Activated naive CD4-positive, alpha-beta T cell treated with anti-CD3 and anti-CD28 coated beads, Interleukin-2, amount 10 ng/mL, durations not matched to agents 7 days and 5 days (primary cell): ENCODE data around the gene CACNA2D4.

Experiments
- CTCF ChIA-PET: fragments of 350-600 bp; sonication (Branson Sonifier 250); formaldehyde crosslinking; loops from one replicate; lab custom pipeline; 2021; ENCODE audit warnings: antibody characterized with exemption; lab: Charles Lee
- DNase-seq: peaks from one replicate; pipeline ENCODE4 v3.0.0-alpha.2; 2020
- H3K27ac Mint-ChIP-seq: one replicate; pipeline ENCODE4 v1.8.0; 2021; ENCODE audit warnings: mild to moderate bottlenecking, moderate library complexity, mixed read lengths
- H3K27me3 Mint-ChIP-seq: one replicate; pipeline ENCODE4 v1.8.0; 2021; ENCODE audit warnings: mild to moderate bottlenecking, mixed read lengths
- H3K36me3 Mint-ChIP-seq: one replicate; pipeline ENCODE4 v1.8.0; 2021; ENCODE audit warnings: mixed read lengths
- H3K4me1 Mint-ChIP-seq: one replicate; pipeline ENCODE4 v1.8.0; 2021; ENCODE audit warnings: mixed read lengths
- H3K4me3 Mint-ChIP-seq: one replicate; pipeline ENCODE4 v1.8.0; 2021; ENCODE audit warnings: mild to moderate bottlenecking, moderate library complexity, mixed read lengths
- H3K9me3 Mint-ChIP-seq: one replicate; pipeline ENCODE4 v1.8.0; 2021; ENCODE audit warnings: mixed read lengths

Gene CACNA2D4

DNA sequence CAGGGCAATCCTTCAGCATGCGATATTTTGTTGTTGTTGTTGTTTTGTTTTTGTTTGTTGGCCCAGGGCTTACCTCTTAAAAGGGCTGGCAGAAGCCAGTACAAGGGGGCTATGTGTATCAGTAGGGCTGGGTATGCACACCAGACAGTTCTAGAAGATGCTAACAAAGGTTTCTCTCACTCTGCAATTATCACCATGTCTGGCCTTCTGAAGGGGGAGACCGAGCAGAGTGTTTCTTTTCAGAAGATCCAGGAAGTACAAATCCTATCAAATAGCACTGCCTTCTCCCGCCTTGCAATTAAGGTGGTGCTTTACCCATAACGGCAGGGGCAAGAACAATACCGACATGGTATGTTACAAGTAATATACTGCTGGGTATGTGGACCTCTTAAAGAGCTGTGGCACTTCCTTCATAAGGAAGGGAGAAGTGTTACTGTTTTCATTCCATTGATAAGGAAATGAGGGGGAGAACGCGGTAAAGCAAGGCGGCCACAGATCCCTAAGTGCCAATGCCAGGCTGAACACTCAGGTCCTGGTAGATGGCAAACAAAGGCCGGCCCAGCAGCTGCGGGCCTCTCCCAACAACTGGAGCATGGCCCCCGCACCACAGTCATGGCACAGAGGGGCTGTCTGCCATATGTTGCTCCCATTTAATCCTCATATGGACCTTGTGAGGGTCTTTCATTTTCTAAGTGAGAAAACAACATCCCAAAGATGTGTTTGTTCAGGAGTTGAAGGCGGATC lies 19.2 kb upstream of the CACNA2D4 start:
- H3K4me3 Mint-ChIP-seq, result no peak overlapping the region
- H3K4me1 Mint-ChIP-seq, result peaks cover 4% of the 10 kb centered on the region
- no peaks in the 10 kb centered on the region for H3K9me3 Mint-ChIP-seq
- peaks cover 9% of the 10 kb centered on the region for H3K36me3 Mint-ChIP-seq
- no peaks in the 10 kb centered on the region for H3K27me3 Mint-ChIP-seq
- no peak for DNase-seq
- H3K27ac Mint-ChIP-seq, result no peak overlapping the region
- CTCF ChIA-PET, result interaction anchor here (4.6 kb wide), 1 partner anchor 145 kb away, joined by 110 read pairs; no protein-coding TSS in a partner anchor

DNA sequence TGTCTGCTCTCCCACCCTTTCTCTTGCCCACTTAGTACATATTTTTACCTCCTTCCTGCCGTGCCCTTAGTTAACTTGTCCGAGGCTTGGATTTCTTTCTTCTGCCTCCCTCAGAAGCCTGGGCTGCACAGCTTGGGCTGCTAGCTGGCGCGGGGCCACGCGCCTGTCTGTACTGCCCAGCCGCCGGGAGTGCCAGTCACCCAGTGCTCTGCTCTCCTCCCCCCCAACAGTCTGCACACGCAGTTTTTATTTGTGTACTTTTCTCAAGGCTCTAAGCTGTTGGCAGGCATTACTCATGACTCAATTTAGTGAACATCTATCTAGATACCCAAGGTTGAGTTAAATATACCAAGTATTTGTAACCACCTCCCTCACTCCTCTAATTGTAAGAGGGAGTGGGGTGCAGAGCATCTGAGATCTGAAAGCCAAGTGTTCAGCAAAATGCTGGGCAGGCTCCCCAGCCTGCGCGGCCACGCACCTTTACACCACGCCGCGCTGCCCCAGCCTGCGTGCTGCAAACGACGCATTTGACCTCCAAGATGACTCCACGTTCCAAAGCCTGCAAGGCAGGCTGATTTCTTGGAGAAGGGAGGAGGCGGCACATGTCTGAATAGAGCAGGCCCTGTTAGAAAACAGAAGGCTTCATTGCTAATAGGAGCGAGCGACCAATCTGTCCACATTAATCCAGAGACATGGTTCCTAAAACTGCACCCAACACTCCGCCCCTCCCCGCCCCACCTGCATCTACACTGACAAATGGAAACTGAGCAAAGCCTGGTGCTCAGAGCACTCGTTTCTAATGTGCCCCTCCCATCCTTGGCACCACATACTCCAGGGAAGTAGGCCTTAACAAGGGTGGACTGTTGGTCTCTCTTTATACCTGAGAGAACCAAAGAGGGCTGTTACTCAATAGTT lies 18.2 kb upstream of the CACNA2D4 start:
- H3K27ac Mint-ChIP-seq, result no peak overlapping the region
- H3K27me3 Mint-ChIP-seq, result no peaks in the 10 kb centered on the region
- CTCF ChIA-PET, result no interaction called here
- no peak overlapping the region for H3K4me3 Mint-ChIP-seq
- peaks cover 4% of the 10 kb centered on the region for H3K4me1 Mint-ChIP-seq
- H3K9me3 Mint-ChIP-seq, result no peaks in the 10 kb centered on the region
- peaks cover 9% of the 10 kb centered on the region for H3K36me3 Mint-ChIP-seq
- no peak for DNase-seq

DNA sequence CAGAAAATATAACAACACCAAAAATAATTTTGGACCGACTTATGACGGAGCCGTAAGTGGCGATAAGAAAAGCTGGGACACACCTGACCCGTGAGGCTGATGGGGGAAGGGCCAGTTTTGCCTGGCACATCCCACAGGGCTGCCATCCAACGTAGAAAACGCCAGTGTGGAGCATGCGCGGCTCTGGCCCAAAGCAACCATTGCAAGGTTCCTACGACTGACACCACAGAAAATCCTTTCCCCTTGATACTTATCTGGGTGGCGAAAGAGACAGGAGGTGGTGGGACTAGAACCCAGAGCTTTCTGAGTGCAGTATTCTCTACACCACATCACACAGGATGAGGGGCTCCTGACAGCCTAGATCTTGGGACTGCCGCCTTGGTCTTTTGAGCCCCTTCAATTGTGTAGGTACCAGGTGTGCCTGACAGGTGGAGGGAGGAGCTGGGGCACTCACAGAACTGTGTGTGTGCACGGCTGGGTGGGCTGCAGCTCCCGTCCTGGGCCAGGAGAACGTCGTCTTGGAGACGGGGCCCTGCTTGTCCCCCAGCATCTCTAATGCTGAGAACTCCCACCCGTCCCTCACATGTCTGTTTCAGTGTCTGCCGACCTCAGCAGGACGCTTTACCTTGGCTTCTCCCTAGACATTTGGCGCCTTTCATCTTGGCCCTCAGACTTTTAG lies 17.4 kb upstream of the CACNA2D4 start:
- Mint-ChIP-seq H3K4me1 (peaks cover 4% of the 10 kb centered on the region), H3K27ac (no peak overlapping the region), H3K36me3 (peaks cover 6% of the 10 kb centered on the region), H3K27me3 (no peaks in the 10 kb centered on the region), H3K9me3 (no peaks in the 10 kb centered on the region), H3K4me3 (no peak overlapping the region)
- no peak for DNase-seq
- CTCF ChIA-PET, result no interaction called here

DNA sequence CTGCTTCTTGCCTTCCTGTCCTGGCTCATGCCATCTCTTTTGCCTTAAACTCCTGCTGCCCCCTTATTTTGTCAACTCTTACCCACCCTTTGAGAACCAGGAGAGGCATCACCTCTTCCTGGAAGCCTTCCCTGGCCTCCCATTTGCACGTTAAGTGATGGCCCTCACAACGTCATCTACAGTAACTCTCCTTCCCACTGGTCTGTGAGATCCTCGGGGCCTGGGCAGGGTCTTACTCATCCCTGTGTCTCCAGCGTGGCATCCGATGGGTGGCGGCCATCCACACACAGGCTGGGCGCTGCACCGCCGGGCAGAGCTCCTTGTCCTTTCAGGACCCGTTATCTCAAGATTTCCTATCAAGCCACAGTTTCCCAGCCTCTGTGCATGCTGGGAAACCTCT lies 16.8 kb upstream of the CACNA2D4 start:
- CTCF ChIA-PET, result no interaction called here
- Mint-ChIP-seq H3K27me3 (no peaks in the 10 kb centered on the region), H3K27ac (no peak overlapping the region), H3K36me3 (peaks cover 4% of the 10 kb centered on the region), H3K4me1 (peaks cover 5% of the 10 kb centered on the region), H3K4me3 (no peak overlapping the region), H3K9me3 (no peaks in the 10 kb centered on the region)
- no peak for DNase-seq

DNA sequence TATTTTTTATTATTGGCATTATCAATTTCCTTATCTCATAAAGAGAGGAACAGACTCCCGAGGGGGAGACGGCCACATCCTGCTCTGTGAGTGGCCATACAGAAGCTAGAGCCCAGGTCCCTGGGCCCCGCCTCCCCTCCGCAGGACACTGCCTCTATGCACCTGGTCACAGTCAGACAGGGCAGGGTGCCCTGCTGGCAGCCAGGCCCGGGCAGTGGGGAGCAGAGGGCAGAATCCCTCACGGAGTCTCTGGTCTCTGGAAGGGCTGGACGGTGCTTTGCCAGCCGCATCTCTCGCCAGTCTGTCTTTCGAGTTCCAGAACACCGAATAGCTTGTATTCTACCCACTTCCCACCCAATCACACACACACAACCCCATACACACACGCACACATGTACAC lies 16.4 kb upstream of the CACNA2D4 start:
- no peaks in the 10 kb centered on the region for H3K9me3 Mint-ChIP-seq
- no peak for DNase-seq
- H3K36me3 Mint-ChIP-seq, result peaks cover under 1% of the 10 kb centered on the region
- CTCF ChIA-PET, result no interaction called here
- no peaks in the 10 kb centered on the region for H3K27me3 Mint-ChIP-seq
- H3K4me1 Mint-ChIP-seq, result peaks cover 5% of the 10 kb centered on the region
- H3K4me3 Mint-ChIP-seq, result no peak overlapping the region
- no peak overlapping the region for H3K27ac Mint-ChIP-seq

DNA sequence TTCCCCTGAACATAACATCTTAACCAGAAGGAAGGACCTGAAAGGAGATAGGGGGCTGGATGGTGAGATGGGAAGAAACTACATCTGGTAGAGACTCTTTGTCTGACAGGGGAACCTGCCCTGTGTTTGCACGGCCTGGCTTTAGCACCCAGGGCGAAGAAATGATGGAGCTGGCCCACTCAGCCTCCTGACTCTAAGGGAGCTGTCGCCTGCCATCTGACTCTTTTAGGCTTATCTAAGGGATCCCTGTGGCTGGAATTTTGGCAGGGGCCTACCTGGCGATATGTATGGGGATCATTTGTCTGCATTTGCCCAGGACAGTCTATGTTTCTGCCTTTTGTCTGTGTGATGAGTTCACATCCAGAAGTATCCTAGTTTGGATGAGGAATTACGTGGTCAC lies 15.6 kb upstream of the CACNA2D4 start:
- Mint-ChIP-seq H3K27me3 (no peaks in the 10 kb centered on the region), H3K36me3 (no peaks in the 10 kb centered on the region), H3K4me3 (no peak overlapping the region), H3K27ac (no peak overlapping the region), H3K9me3 (no peaks in the 10 kb centered on the region), H3K4me1 (peaks cover 5% of the 10 kb centered on the region)
- CTCF ChIA-PET, result interaction anchor here (0.8 kb wide), 1 partner anchor 135 kb away, joined by 3 read pairs; no protein-coding TSS in a partner anchor
- DNase-seq, result no peak

DNA sequence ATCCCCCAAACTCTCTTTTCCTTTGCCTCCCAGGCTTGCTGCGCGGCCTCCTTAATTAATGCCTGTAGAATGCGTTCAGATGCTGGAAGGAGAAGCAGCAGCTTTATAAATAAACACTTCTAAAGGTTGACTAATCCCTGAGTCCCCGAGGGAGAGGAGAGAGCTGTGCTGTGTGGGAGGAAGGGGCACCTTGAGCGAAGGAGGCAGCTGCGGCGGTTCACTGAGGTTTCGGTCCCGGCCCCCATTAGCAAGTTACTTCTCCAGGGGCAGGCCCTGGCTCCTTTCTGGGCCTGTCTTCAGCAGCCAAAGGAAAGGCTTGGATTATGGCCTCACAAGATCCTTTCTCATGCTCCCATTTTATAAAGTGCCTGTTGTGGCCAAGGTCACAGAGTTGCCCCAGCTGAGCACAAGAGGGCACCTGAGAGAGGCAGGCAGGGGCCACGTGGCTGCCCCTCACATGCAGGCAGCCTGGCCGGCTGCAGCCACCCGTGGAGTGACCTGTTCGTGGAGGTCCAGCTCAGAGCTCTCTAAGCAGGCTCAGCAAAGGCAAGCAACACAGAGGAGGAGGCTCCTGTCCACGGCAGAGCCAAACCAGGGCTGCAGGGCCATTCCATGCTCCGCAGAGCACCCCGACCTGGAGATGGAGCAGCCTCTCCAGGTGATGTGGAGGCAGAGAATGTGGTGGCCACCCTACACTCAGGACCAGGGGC lies 15.0 kb upstream of the CACNA2D4 start:
- DNase-seq, result no peak

DNA sequence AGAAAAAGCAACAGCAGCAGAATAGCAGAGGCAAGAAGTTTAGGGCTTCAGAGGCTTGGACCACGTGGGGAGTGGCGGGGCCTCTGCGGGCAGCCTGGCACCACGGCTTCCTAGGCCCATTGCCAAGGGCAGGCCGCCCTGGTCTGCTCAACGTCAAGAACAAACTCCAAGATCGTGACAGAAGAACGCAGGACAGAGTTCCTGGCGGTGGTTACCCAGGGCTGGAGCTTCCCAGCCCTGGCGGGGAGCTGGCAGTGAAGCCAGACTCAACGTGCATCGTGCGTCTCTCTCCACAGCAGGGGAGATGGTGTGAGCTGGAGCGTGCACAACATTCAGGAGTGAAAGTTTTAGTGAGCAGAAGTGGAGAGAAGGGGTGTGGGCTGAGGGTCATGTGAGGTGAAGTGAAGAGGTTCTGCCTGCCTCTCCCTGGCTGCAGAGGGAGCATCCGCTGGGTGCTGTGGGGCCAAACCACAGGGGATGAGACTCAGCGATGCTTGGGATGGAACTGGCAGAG lies 13.9 kb upstream of the CACNA2D4 start:
- DNase-seq, result no peak
- CTCF ChIA-PET, result no interaction called here
- H3K9me3 Mint-ChIP-seq, result no peaks in the 10 kb centered on the region
- no peak overlapping the region for H3K27ac Mint-ChIP-seq
- no peaks in the 10 kb centered on the region for H3K36me3 Mint-ChIP-seq
- H3K27me3 Mint-ChIP-seq, result no peaks in the 10 kb centered on the region
- H3K4me3 Mint-ChIP-seq, result no peak overlapping the region
- H3K4me1 Mint-ChIP-seq, result peaks cover 5% of the 10 kb centered on the region

More for the DNA sequence above, 15.0 kb upstream of the CACNA2D4 start:
- no peaks in the 10 kb centered on the region for H3K9me3 Mint-ChIP-seq
- H3K27me3 Mint-ChIP-seq, result no peaks in the 10 kb centered on the region
- H3K4me3 Mint-ChIP-seq, result no peak overlapping the region
- H3K36me3 Mint-ChIP-seq, result no peaks in the 10 kb centered on the region
- peaks cover 5% of the 10 kb centered on the region for H3K4me1 Mint-ChIP-seq
- CTCF ChIA-PET, result interaction anchor here (0.8 kb wide), 1 partner anchor 134 kb away, joined by 3 read pairs; no protein-coding TSS in a partner anchor
- H3K27ac Mint-ChIP-seq, result no peak overlapping the region

DNA sequence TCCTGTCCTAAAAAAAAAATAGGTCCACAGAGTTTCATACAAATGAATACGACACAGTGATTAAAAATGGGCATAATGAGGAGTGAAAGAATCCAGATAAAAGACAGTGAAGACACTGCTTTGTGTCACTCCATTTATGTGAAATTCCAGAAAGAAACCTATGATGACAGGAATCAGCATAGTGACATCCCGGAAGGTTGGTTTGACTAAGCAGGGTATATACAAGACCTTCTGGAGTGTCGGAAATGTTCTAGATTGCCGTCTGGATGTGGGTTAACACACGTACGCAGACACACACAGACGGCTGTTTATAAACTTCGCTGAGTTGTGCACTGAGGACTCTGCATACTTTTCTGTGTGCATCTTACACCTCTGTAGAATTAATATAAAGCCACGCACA lies 13.2 kb upstream of the CACNA2D4 start:
- CTCF ChIA-PET, result no interaction called here
- Mint-ChIP-seq H3K36me3 (no peaks in the 10 kb centered on the region), H3K9me3 (no peaks in the 10 kb centered on the region), H3K27ac (no peak overlapping the region), H3K4me1 (peaks cover 5% of the 10 kb centered on the region), H3K27me3 (no peaks in the 10 kb centered on the region), H3K4me3 (no peak overlapping the region)
- no peak for DNase-seq

DNA sequence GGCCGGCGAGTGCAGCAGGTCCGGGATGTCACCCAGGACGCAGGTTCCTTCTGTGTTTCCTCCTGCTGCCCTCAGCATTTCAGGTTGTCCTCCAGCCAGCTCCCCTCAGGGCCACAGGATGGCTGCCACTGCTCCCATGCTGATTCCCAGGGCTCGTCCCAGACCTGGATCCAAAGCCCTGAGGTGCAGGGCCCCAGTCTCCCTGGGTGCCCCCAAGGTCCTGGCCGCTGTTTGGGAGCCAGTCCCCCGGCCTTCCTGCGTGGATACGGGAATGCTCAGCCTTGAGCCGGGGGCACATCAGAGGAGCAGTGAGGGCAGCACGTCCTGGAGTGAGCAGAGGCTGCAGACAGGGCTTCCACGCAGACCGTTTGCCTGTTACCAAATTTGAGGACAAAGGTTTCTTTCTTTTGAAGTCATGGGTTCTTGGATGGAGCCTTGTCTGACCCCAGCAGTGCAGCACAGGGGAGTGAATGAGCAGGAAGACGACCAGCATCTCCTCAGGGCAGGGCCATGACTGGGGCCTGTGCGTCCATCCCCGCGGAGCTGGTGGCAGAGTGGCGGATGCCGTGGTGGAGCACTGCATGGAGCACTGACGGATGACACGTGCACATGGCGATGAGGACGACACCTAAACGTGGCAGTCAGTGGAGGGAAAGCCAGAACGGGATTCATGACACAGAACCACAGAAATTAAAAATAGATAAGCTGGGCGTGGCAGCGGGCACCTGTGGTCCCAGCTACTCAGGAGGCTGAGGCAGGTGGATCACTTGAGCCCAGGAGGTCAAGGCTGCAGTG lies 12.5 kb upstream of the CACNA2D4 start:
- Mint-ChIP-seq H3K27me3 (no peaks in the 10 kb centered on the region), H3K4me3 (no peak overlapping the region), H3K27ac (no peak overlapping the region), H3K36me3 (no peaks in the 10 kb centered on the region), H3K9me3 (no peaks in the 10 kb centered on the region), H3K4me1 (peaks cover 5% of the 10 kb centered on the region)
- DNase-seq, result no peak
- CTCF ChIA-PET, result interaction anchor here (1.0 to 1.2 kb wide), 2 partner anchors 9 to 127 kb away, joined by 3 to 4 read pairs; no protein-coding TSS in a partner anchor

DNA sequence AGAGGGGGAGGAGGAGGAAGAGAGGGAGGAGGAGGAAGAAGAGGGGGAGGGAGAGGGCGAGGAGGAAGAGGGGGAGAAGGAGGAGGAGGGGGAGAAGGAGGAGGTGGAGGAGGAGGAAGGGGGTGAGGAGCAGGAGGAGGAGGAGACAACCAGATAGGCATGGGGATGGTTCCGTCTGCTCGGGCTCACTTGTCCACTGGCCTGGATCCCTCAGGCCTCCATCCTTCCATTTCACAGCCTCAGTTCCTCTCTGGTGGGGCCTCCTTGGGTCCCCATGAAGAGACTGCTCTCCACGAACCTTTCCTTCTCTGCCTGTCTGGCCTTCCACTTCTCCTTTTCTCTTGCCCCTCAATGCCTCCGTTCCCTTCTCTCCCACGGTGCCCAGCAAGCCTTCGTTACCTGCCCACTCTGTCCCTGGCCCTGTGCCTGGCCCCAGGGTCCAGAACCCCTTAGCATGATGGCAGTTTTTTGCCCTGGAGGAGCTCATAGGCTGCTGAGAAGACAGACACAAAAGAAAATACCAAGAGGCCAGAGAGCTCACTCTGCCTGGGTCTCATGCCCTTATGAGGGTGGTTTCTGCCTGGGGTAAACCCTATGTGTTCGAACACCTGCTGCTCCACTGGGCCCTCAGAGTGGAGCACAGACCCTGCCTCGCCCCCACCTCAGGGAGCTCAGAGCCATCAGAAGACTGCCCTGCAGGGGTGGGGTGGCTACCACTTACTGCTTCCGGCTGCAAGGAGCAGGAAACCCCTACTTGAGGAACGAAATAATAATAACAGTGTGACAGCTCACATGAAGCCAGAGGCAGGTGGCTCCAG lies 11.7 kb upstream of the CACNA2D4 start:
- CTCF ChIA-PET, result interaction anchor here (1.0 to 1.2 kb wide), 2 partner anchors 10 to 126 kb away, joined by 3 to 4 read pairs; no protein-coding TSS in a partner anchor
- Mint-ChIP-seq H3K4me3 (no peak overlapping the region), H3K27ac (no peak overlapping the region), H3K27me3 (peaks cover 1% of the 10 kb centered on the region), H3K36me3 (no peaks in the 10 kb centered on the region), H3K4me1 (peaks cover 8% of the 10 kb centered on the region), H3K9me3 (no peaks in the 10 kb centered on the region)
- no peak for DNase-seq

DNA sequence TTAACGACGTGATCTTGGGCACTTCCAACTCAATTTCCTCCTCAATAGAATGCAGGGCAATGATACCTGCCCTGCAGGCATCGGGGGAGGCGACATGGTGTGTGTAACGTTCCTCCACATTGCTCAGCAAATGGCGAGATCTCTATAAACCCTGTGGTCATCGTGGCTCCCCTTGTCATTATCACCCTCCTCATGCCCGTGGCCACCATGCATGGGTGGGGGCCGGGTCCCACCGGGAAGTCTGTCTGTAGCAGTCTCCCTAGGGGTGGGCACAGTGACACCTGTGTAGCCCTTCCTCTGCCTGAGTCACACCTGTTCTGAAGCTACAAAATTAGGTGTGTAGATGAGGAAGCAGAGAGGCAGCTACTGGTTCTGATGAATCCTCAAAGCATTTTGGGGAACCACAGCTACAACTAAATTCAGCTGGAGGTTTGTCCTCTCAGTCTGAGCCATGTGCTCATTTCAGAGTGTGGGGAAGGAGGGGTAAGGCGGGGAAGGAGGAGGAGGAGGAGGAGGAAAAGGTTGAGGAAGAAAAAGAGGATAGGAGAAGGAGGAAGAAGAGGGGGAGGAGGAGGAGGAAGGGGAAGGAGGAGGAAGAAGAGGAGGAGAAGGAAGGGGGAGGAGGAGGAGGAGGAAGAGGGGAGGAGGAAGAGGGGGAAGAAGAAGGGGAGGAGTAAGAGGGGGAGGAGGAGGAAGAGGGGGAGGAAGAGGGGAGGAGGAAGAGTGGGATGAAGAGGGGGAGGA lies 11.0 kb upstream of the CACNA2D4 start:
- H3K4me3 Mint-ChIP-seq, result no peak overlapping the region
- no peaks in the 10 kb centered on the region for H3K36me3 Mint-ChIP-seq
- DNase-seq, result no peak
- H3K27ac Mint-ChIP-seq, result no peak overlapping the region
- H3K9me3 Mint-ChIP-seq, result no peaks in the 10 kb centered on the region
- CTCF ChIA-PET, result interaction anchor here (1.0 to 1.2 kb wide), 2 partner anchors 11 to 125 kb away, joined by 3 to 4 read pairs; no protein-coding TSS in a partner anchor
- H3K27me3 Mint-ChIP-seq, result peaks cover 9% of the 10 kb centered on the region
- peaks cover 15% of the 10 kb centered on the region for H3K4me1 Mint-ChIP-seq
